ENCODE measurements around the gene UTP4. TPM values are rescaled to one million over a fixed set of nuclear protein-coding genes. Genes with fewer than 3 reads are reported as not detected.
A peak's percentile ranks its signal among the peaks of the same experiment; 100 is the strongest.

UTP4 gene
- polyA plus RNA-seq (2011; rRNA removed) (54.2 and 54.3 TPM in 2 replicates), polyA minus RNA-seq (2011; rRNA and poly(A)+ RNA removed) (69.9 and 104 TPM in 2 replicates)

GRCh38 chr16:69132424-69133252 lies at the start of gene UTP4, which contains the start of gene CHTF8:
UTP4 (plus strand) TSS chr16:69132649; CDS start chr16:69133460, 811 bp downstream.
CHTF8 (minus strand) TSS chr16:69132588; CDS start chr16:69121458, 11,130 bp downstream.
- ChIA-PET POLR2A (interaction anchor here (0.6 to 0.9 kb wide), 4 partner anchors 33 to 123 kb away, joined by 3 to 12 read pairs (median 3); no protein-coding TSS in a partner anchor), CTCF (interaction anchor here (0.6 to 2.0 kb wide), 4 partner anchors 209 to 287 kb away, joined by 4 to 11 read pairs (median 4); no protein-coding TSS in a partner anchor)
- TF ChIP-seq CTCF (IDR thresholded peaks at IDR 0.05; ENCODE audit: low read depth, low read length), result no peak
- H3K27me3 ChIP-seq (ENCODE audit: control insufficient read depth, insufficient read depth, low read length), result no peaks in the 10 kb centered on the region
- H3K27ac ChIP-seq (ENCODE audit: low read depth, low read length), result peak within 1 kb of the TSS; percentile 78
- DNase-seq (ENCODE audit: low read depth, low spot score), result peak; percentile 16
- peak within 1 kb of the TSS; percentile 91 for H3K4me3 ChIP-seq (ENCODE audit: low read depth, low read length)
- no peaks in the 10 kb centered on the region; the same call in 1 of the 2 replicates for H3K9me3 ChIP-seq (ENCODE audit: control insufficient read depth, insufficient read depth, low read length)

- DNase-seq (ENCODE audit: low read depth, low spot score), result no peak
- 0 out of 2 replicates have a peak, but pooled peaks have one; percentile 5 for TF ChIP-seq CTCF (IDR thresholded peaks at IDR 0.05; ENCODE audit: low read depth, low read length)
- POLR2A ChIA-PET, result no interaction called here
- Histone ChIP-seq H3K27ac (ENCODE audit: low read depth, low read length) (no peak overlapping the region), H3K9me3 (ENCODE audit: control insufficient read depth, insufficient read depth, low read length) (no peaks in the 10 kb centered on the region), H3K4me3 (ENCODE audit: low read depth, low read length) (no peak overlapping the region), H3K27me3 (ENCODE audit: control insufficient read depth, insufficient read depth, low read length) (no peaks in the 10 kb centered on the region)
- CTCF ChIA-PET, result no interaction called here
These were observed 49.0 kb upstream of the UTP4 start for GRCh38 chr16:69083306-69083941.

- DNase-seq (ENCODE audit: low read depth, low spot score), result no peak
- no peak for TF ChIP-seq CTCF (IDR thresholded peaks at IDR 0.05; ENCODE audit: low read depth, low read length)
- H3K9me3 ChIP-seq (ENCODE audit: control insufficient read depth, insufficient read depth, low read length), result no peaks in the 10 kb centered on the region
- CTCF ChIA-PET, result interaction anchor here (1.0 kb wide), 2 partner anchors 27 to 40 kb away, joined by 3 read pairs; no protein-coding TSS in a partner anchor
- POLR2A ChIA-PET, result no interaction called here
- no peaks in the 10 kb centered on the region for H3K27me3 ChIP-seq (ENCODE audit: control insufficient read depth, insufficient read depth, low read length)
- no peak overlapping the region for H3K4me3 ChIP-seq (ENCODE audit: low read depth, low read length)
- no peak overlapping the region for H3K27ac ChIP-seq (ENCODE audit: low read depth, low read length)
These were observed 48.2 kb upstream of the UTP4 start for GRCh38 chr16:69084289-69084688.

GRCh38 chr16:69085032-69085695 lies 47.3 kb upstream of the UTP4 start:
- Histone ChIP-seq H3K27me3 (ENCODE audit: control insufficient read depth, insufficient read depth, low read length) (no peaks in the 10 kb centered on the region), H3K27ac (ENCODE audit: low read depth, low read length) (no peak overlapping the region), H3K4me3 (ENCODE audit: low read depth, low read length) (no peak overlapping the region), H3K9me3 (ENCODE audit: control insufficient read depth, insufficient read depth, low read length) (no peaks in the 10 kb centered on the region)
- CTCF ChIA-PET, result interaction anchor here (1.0 kb wide), 2 partner anchors 26 to 39 kb away, joined by 3 read pairs; no protein-coding TSS in a partner anchor
- TF ChIP-seq CTCF (IDR thresholded peaks at IDR 0.05; ENCODE audit: low read depth, low read length), result no peak
- POLR2A ChIA-PET, result no interaction called here
- no peak for DNase-seq (ENCODE audit: low read depth, low spot score)

Data from AG04450 (cell line).